Lower leg skin (tissue), 3 donors: ENCODE measurements around the gene BAD.

ENCODE experiments used
- POLR2A ChIP-seq, 2 donors: fragments of 450-650 bp; IDR thresholded peaks; one replicate each; pipeline ENCODE4 v1.6.1; 2016 to 2017; ENCODE audit warnings: antibody characterized with exemption in 2 of 2, mild to moderate bottlenecking in 1 of 2, moderate library complexity in 1 of 2
- TF ChIP-seq, protein P1 (sequence below), 3 donors: fragments of 450-650 bp; IDR thresholded peaks; one replicate each; pipeline ENCODE4 v1.5.1; 2016; ENCODE audit warnings: antibody characterized with exemption in 3 of 3, mild to moderate bottlenecking in 3 of 3, moderate library complexity in 2 of 3

DNA sequence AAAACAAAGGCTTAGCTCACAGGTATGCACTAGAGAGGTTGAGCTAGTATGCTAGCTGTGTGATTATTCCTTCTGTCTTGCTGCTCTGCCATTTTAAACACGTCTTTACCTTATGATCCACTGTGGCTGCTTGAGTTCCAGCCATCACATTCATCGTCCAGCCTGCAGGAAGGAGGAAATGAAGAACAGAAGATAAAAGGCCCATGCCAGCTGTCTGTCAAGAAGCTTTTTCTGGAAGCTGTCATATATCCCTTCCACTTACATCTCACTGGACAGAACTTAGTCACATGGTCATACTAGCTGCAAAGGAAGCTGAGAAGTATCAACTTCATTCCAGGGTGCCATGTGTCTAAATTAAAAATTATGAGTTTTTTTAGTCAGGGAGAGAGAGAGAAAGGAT is 42.9 kb upstream of the BAD start:
- TF ChIP-seq, protein P1, sequence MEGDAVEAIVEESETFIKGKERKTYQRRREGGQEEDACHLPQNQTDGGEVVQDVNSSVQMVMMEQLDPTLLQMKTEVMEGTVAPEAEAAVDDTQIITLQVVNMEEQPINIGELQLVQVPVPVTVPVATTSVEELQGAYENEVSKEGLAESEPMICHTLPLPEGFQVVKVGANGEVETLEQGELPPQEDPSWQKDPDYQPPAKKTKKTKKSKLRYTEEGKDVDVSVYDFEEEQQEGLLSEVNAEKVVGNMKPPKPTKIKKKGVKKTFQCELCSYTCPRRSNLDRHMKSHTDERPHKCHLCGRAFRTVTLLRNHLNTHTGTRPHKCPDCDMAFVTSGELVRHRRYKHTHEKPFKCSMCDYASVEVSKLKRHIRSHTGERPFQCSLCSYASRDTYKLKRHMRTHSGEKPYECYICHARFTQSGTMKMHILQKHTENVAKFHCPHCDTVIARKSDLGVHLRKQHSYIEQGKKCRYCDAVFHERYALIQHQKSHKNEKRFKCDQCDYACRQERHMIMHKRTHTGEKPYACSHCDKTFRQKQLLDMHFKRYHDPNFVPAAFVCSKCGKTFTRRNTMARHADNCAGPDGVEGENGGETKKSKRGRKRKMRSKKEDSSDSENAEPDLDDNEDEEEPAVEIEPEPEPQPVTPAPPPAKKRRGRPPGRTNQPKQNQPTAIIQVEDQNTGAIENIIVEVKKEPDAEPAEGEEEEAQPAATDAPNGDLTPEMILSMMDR (IDR thresholded peaks at IDR 0.05), result no peak
- TF ChIP-seq POLR2A (IDR thresholded peaks at IDR 0.05), result no peak
